SKM-1 treated with dmso at 0.1 percent for 144 hours (cell line): ENCODE results near the gene TTC13.
"Not testable (repeated sequence)": the region's sequence is repeated elsewhere in the genome, so short reads cannot be mapped to it uniquely, and the experiment has no call there.

ENCODE experiments used
- DNase-seq: peaks from one replicate; lab custom pipeline; 2025; ENCODE audit not compliant: unreplicated experiment; lab: John Stamatoyannopoulos, UW

Gene TTC13

GRCh38 chr1:230992100-230992774 lies 13.6 kb upstream of the TTC13 start:
- DNase-seq = no peak

DNA sequence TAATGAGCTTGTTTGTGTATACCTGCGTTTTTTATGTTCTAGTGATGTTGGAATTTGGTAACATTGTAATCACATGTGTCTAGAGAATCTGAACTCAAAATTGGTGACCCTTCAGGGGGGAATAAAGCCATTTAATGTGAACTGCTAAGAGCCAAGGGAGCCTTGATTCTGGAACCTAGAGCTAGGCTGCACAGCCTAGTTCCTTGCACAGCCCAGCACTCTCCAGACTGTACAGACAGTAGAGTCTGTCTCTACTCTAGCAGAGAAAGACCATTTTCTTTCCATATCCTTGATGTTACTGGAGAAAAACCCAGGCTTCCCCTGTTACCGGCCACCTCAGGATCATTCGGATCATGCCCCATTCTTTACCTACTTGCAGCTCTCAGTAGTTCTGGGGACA lies 8.8 kb upstream of the TTC13 start:
- no peak for DNase-seq

GRCh38 chr1:230986976-230987375 lies 8.3 kb upstream of the TTC13 start:
- no peak for DNase-seq

- DNase-seq = no peak
Observed at GRCh38 chr1:230985711-230986110, 7.0 kb upstream of the TTC13 start.

GRCh38 chr1:230984622-230985515 lies 6.2 kb upstream of the TTC13 start:
- DNase-seq = not testable (repeated sequence)

- DNase-seq = no peak
Observed at GRCh38 chr1:230983811-230984210, 5.2 kb upstream of the TTC13 start.

DNA sequence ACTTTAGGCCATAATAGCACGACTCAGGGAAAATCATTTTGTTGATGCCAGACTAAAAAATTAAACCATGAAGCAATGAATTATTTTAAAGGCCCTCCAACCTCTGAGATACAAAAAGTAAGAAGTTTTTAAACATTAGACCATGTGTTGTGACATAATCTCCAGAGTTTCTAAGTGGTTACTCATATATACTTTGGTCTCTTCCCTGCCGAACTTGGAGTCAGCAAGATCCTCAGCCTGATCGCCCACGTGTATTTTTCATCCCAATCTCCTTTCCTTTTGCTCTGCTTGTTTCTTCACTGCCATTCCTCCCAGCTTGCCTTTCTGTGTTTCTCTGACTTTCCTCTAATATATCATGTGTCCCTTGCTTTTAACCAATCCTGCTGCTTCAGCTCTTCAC lies 4.0 kb upstream of the TTC13 start:
- no peak for DNase-seq

GRCh38 chr1:230979952-230980351 lies 1.3 kb upstream of the TTC13 start:
- DNase-seq = no peak

GRCh38 chr1:230979389-230979716 lies 692 bp upstream of the TTC13 start:
- DNase-seq = no peak

DNA sequence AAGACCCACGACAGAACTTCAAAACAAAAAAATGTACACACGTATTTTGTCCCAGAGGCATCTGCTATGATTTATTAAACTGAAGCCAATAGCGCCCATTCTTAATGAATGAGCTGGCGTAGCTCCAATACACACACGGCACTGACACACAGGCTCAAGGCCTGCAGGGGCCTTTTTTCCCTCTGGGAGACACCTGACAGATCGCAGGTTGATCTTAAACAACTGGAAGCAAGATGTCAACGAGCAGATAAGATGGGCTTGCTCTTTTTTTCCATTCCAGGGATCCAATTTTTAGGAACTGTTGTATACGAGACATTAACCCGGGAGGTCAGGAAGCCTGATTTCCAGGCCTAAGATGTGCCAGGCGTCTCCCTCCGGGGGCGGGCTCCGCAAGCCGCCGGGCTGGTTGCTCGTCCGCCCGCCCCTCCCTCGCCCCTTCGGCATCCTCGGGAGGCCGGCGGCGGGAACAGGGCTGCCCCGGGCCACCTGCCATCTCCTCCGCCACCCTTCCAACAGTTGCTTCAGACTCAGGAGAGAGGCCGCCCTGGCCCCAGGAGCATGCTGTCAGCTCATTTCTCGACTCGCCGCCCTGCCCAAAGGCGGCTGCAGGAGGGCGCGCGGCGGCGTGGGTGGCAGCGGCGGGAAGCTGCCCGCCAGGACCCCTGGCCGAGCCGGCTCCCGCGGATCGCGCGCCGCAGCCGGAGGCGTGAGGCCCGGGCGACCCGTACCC lies 735 bp downstream of the TTC13 start:
- no peak for DNase-seq

- DNase-seq = no peak
Observed at GRCh38 chr1:230976825-230977747, 1.6 kb downstream of the TTC13 start.

DNA sequence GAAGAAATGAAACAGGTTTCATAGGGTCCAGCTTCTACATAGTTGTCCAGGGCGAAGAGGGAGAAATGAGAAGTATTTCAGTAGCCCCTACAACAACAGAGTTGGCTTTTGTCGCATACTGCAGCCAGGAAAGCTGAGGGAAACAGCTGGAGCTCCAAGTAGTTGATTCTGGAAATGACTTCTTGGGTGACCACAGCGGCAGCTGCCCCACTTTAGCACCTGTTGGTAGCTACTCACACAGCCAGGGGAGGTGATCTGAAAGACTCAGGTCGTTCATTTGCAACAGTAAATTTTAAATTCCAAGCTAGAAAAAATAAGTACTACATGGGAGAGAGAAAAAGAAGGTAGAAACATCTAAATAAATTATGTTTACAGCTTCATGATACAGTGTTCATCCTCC lies 2.3 kb downstream of the TTC13 start:
- no peak for DNase-seq

- DNase-seq = no peak
Observed at GRCh38 chr1:230975636-230976035, 3.0 kb downstream of the TTC13 start.

GRCh38 chr1:230972855-230973271 lies 5.8 kb downstream of the TTC13 start:
- peak; percentile 97 for DNase-seq

DNA sequence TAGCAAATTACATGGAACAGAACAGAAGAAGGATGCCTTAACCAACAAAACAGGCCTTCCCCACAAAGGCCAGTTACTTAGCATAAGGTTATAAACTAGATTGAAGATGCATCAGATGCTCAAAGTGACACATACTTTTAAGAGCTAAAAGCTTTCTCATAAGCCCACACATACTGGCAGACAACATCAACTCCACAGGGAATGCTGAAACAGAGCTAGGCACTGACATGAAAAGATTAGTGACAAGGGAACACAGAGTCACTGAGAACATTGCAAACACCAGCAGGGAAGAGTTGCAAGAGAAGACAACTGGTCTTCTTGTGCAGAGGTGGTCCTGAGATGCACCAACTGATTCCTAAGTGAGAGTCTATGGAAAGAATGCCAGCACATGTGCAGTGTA lies 6.9 kb downstream of the TTC13 start:
- no peak for DNase-seq

GRCh38 chr1:230970432-230970831 lies 8.2 kb downstream of the TTC13 start:
- DNase-seq = no peak

- DNase-seq = no peak
Observed at GRCh38 chr1:230966358-230966873, 12.2 kb downstream of the TTC13 start.

DNA sequence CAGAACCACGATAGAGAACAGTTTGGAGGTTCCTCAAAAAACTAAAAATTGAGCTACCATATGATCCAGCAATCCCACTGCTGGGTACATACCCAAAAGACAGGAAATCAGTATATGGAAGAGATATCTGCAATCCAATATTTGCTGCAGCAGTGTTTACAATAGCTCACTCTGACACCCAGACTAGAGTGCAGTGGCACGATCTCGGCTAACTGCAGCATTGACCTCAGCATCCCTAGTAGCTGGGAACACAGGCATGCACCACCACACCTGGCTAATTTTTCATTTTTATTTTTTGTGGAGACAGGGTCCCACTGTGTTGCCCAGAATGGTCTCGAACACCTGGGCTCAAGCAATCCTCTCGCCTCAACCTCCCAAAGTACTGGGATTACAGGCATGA lies 13.1 kb downstream of the TTC13 start:
- no peak for DNase-seq

- DNase-seq = no peak
Observed at GRCh38 chr1:230964896-230965295, 13.8 kb downstream of the TTC13 start.

- DNase-seq = no peak
Observed at GRCh38 chr1:230958370-230958769, 20.3 kb downstream of the TTC13 start.

- DNase-seq = no peak
Observed at GRCh38 chr1:230957580-230957989, 21.1 kb downstream of the TTC13 start.
